ENCODE data around the gene LRMDA. TPM values are rescaled to one million over a fixed set of nuclear protein-coding genes. Genes with fewer than 3 reads are reported as not detected.

Gene LRMDA
- total and polyA plus RNA-seq, 2 of the 4 experiments (the other 2 are of a cell fraction): 0.07 TPM; not detected in 1

DNA sequence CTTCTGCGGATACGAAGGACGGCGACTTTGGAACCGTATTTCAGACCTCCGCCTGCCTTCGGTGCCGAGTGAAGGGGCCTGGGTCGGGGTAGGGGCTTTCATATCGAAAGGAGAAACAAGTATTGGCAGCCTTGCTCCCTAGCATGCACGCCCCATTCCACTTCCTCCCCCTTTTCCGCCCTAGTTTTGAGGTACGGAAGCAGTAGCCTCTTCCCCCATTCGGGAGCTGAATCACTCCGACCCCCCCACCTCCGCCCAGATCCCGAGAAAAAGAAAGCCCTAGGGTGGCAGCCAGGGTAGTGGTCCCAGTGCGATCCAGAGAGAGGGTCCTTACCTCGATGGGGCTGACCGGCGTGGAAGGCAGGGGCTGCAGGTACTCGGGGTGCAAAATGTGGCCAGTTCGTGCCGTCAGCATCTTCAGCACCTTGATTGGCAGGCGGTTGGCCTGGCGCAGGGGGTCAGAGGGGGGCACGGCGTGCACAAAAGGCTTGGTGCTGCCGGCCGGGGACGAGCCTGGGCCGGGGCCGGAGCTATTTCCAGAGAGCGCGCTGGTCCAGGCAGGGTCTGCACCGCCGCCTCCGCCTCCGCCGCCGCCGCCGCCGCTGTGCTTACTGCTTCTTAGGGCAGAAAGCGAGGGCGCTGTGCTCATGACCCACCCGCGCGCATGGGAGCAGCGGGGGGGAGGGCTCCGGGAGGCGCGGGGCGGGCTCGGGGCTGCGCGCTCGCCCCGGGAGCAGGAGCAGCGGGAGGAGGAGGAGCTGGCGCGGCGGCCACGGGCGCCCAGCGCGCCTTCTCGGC, 30.5 kb upstream of the LRMDA start:
- H3K79me1 ChIP-seq (ENCODE audit: low read depth in 1 of 2, low read length in 2 of 2): peaks cover 0 to 5% of the 10 kb centered on the region in 2 experiments; a peak in 1 of 4 replicates
- H3K4me3 ChIP-seq (ENCODE audit: insufficient read depth, low read depth, low read length): peak overlapping the region; percentile 99
- H3K9me1 ChIP-seq (ENCODE audit: insufficient read depth, low read length): no peaks in the 10 kb centered on the region
- peaks cover 23% of the 10 kb centered on the region; the same call in 1 of the 2 replicates for H3K36me3 ChIP-seq (ENCODE audit: control insufficient read depth, insufficient read depth, low read length)
- H3K4me1 ChIP-seq (ENCODE audit: control insufficient read depth, insufficient read depth, low read length): peaks cover 2% of the 10 kb centered on the region; the same call in 1 of the 2 replicates
- peak overlapping the region; percentile 50 for H3K4me2 ChIP-seq (ENCODE audit: low read depth, low read length)
- DNase-seq (peak; percentile 56), ATAC-seq (ENCODE audit: low read depth) (peak; percentile 28)
- H4K20me1 ChIP-seq (ENCODE audit: insufficient read depth, low read length): peaks cover 16% of the 10 kb centered on the region; the same call in 1 of the 2 replicates
- peak overlapping the region; percentile 60 for H2BK120ac ChIP-seq (ENCODE audit: low read depth, low read length)
- no TSS peak for BruUV-seq (replicated peaks)
- WGBS, 2 experiments (ENCODE audit: extremely low coverage in 2 of 2, insufficient read length in 1 of 2): 0% methylated on average over 27 of the region's 68 CpGs; no CpG with 5 or more reads in 1 of the 2 experiments
- peak overlapping the region; percentile 74 for H2AK5ac ChIP-seq (ENCODE audit: low read depth, low read length)
- H3K9me3 ChIP-seq (ENCODE audit: control insufficient read depth, insufficient read depth, low read length): no peaks in the 10 kb centered on the region
- peak overlapping the region; percentile 93 for H2AK9ac ChIP-seq (replicated peaks; ENCODE audit: low read depth, low read length, poor library complexity)
- intact Hi-C loops (cut with micrococcal nuclease): loop anchor here (1.0 to 10.0 kb wide), 10 partner anchors 250 to 1711 kb away; no protein-coding TSS in a partner anchor
- H3K56ac ChIP-seq (ENCODE audit: extremely low read depth, insufficient read depth, low read length): peak overlapping the region; percentile 95
- H3K9ac ChIP-seq (ENCODE audit: low read depth, low read length): peak overlapping the region; percentile 99
- peak overlapping the region; percentile 91 for H3K18ac ChIP-seq (ENCODE audit: low read depth, low read length)
- H3K27me3 ChIP-seq (ENCODE audit: control insufficient read depth, insufficient read depth, low read length): 0 out of 2 replicates have a peak, but pooled peaks cover 3% of the 10 kb centered on the region
- H3K27ac ChIP-seq (ENCODE audit: insufficient read depth, low read length): peak overlapping the region; percentile 100
- H2BK15ac ChIP-seq (ENCODE audit: low read depth, low read length): no peak overlapping the region
- H3K4ac ChIP-seq (ENCODE audit: low read depth, low read length): peak overlapping the region; percentile 71
- H2BK20ac ChIP-seq (ENCODE audit: low read depth, low read length): no peak overlapping the region
- H2BK5ac ChIP-seq (ENCODE audit: low read depth, low read length, poor library complexity, severe bottlenecking): peak overlapping the region; percentile 83
- ChIA-PET POLR2A (ENCODE audit: unreplicated experiment) (interaction anchor here (0.6 kb wide), 1 partner anchor 504 kb away, joined by 4 read pairs; no protein-coding TSS in a partner anchor), CTCF (interaction anchor here (0.6 to 0.9 kb wide), 2 partner anchors 727 to 1605 kb away, joined by 3 to 6 read pairs; no protein-coding TSS in a partner anchor)
- peak overlapping the region; percentile 77 for H3K14ac ChIP-seq (replicated peaks; ENCODE audit: low read depth, low read length)
- H4K8ac ChIP-seq (ENCODE audit: low read depth in 2 of 2, low read length in 2 of 2): peak overlapping the region; percentile 40 to 60; a peak in 3 of 4 replicates
- peak overlapping the region; percentile 89 for H4K91ac ChIP-seq (ENCODE audit: insufficient read depth, low read depth, low read length)
- peak overlapping the region; percentile 71 for H3K23ac ChIP-seq (ENCODE audit: low read depth, low read length)
- in situ Hi-C loops (cut with MboI; ENCODE audit: low sequenced_read_pairs): loop anchor here (10.0 to 25.0 kb wide), 4 partner anchors 636 to 1586 kb away; no protein-coding TSS in a partner anchor
- dilution Hi-C loops (cut with HindIII; ENCODE audit: low sequenced_read_pairs, unreplicated experiment): no loop called here
- peak overlapping the region; percentile 99 for H2AFZ ChIP-seq (replicated peaks; ENCODE audit: low read length, poor library complexity)
- TF ChIP-seq, protein P1, sequence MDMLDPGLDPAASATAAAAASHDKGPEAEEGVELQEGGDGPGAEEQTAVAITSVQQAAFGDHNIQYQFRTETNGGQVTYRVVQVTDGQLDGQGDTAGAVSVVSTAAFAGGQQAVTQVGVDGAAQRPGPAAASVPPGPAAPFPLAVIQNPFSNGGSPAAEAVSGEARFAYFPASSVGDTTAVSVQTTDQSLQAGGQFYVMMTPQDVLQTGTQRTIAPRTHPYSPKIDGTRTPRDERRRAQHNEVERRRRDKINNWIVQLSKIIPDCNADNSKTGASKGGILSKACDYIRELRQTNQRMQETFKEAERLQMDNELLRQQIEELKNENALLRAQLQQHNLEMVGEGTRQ (IDR thresholded peaks at IDR 0.05; ENCODE audit: low read depth, low read length): no peak
- TF ChIP-seq, protein P2, sequence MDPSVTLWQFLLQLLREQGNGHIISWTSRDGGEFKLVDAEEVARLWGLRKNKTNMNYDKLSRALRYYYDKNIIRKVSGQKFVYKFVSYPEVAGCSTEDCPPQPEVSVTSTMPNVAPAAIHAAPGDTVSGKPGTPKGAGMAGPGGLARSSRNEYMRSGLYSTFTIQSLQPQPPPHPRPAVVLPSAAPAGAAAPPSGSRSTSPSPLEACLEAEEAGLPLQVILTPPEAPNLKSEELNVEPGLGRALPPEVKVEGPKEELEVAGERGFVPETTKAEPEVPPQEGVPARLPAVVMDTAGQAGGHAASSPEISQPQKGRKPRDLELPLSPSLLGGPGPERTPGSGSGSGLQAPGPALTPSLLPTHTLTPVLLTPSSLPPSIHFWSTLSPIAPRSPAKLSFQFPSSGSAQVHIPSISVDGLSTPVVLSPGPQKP (IDR thresholded peaks at IDR 0.05; ENCODE audit: borderline replicate concordance, low read depth, low read length): no peak
- no peak; the same call in 1 of the 2 replicates for TF ChIP-seq MAZ (IDR thresholded peaks at IDR 0.05; ENCODE audit: borderline replicate concordance, low read depth, low read length)
- TF ChIP-seq CHD1 (IDR thresholded peaks at IDR 0.05; ENCODE audit: low read depth, low read length): no peak
- TF ChIP-seq SMC3 (IDR thresholded peaks at IDR 0.05; ENCODE audit: low read depth, low read length): no peak
- TF ChIP-seq MAFK (IDR thresholded peaks at IDR 0.05; ENCODE audit: low read depth, low read length): no peak
- TF ChIP-seq, protein P3, sequence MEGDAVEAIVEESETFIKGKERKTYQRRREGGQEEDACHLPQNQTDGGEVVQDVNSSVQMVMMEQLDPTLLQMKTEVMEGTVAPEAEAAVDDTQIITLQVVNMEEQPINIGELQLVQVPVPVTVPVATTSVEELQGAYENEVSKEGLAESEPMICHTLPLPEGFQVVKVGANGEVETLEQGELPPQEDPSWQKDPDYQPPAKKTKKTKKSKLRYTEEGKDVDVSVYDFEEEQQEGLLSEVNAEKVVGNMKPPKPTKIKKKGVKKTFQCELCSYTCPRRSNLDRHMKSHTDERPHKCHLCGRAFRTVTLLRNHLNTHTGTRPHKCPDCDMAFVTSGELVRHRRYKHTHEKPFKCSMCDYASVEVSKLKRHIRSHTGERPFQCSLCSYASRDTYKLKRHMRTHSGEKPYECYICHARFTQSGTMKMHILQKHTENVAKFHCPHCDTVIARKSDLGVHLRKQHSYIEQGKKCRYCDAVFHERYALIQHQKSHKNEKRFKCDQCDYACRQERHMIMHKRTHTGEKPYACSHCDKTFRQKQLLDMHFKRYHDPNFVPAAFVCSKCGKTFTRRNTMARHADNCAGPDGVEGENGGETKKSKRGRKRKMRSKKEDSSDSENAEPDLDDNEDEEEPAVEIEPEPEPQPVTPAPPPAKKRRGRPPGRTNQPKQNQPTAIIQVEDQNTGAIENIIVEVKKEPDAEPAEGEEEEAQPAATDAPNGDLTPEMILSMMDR (conservative IDR thresholded peaks at IDR 0.05; ENCODE audit: low read depth, low read length): no peak
- no peak for TF ChIP-seq RFX5 (IDR thresholded peaks at IDR 0.05; ENCODE audit: low read depth, low read length)
- no peak for TF ChIP-seq NFE2L2 (IDR thresholded peaks at IDR 0.05; ENCODE audit: low read depth, low read length)
- no peak for TF ChIP-seq FOS (IDR thresholded peaks at IDR 0.05; ENCODE audit: low read depth, low read length)
- no peak for TF ChIP-seq RCOR1 (IDR thresholded peaks at IDR 0.05; ENCODE audit: insufficient replicate concordance, low read length)
- TF ChIP-seq RAD21 (IDR thresholded peaks at IDR 0.05; ENCODE audit: low read length): no peak
- H4K5ac ChIP-seq (ENCODE audit: low read depth, low read length): peak overlapping the region; percentile 90

Data from IMR-90 (cell line).